Measurements from ENCODE around the gene APOC4.

Gene APOC4

GRCh38 chr19:44939668-44940067 is 2.4 kb upstream of the APOC4 start:
- Mint-ChIP-seq H3K9me3 (no peaks in the 10 kb centered on the region), H3K27me3 (ENCODE audit: low read depth) (no peaks in the 10 kb centered on the region)
- no peak for TF ChIP-seq CTCF (IDR thresholded peaks at IDR 0.05; ENCODE audit: unreplicated experiment in 3 of 3)

GRCh38 chr19:44943801-44944249 is 1.8 kb downstream of the APOC4 start:
- Mint-ChIP-seq H3K27me3 (ENCODE audit: low read depth) (no peaks in the 10 kb centered on the region), H3K36me3 (ENCODE audit: low read depth) (peaks cover 3% of the 10 kb centered on the region), H3K27ac (no peak overlapping the region), H3K4me1 (no peaks in the 10 kb centered on the region), H3K4me3 (no peak overlapping the region), H3K9me3 (no peaks in the 10 kb centered on the region)
- no peak for TF ChIP-seq CTCF (IDR thresholded peaks at IDR 0.05; ENCODE audit: unreplicated experiment in 3 of 3)

More at GRCh38 chr19:44939668-44940067, 2.4 kb upstream of the APOC4 start:
- H3K4me1 Mint-ChIP-seq: no peaks in the 10 kb centered on the region
- H3K4me3 Mint-ChIP-seq: no peak overlapping the region
- no peaks in the 10 kb centered on the region for H3K36me3 Mint-ChIP-seq (ENCODE audit: low read depth)
- no peak overlapping the region for H3K27ac Mint-ChIP-seq

- Mint-ChIP-seq H3K27me3 (ENCODE audit: low read depth) (no peaks in the 10 kb centered on the region), H3K27ac (no peak overlapping the region), H3K36me3 (ENCODE audit: low read depth) (peaks cover 3% of the 10 kb centered on the region), H3K4me1 (peaks cover 6% of the 10 kb centered on the region), H3K9me3 (no peaks in the 10 kb centered on the region), H3K4me3 (no peak overlapping the region)
- TF ChIP-seq CTCF (IDR thresholded peaks at IDR 0.05; ENCODE audit: unreplicated experiment in 3 of 3): no peak
Measured at GRCh38 chr19:44947041-44947581, 5.1 kb downstream of the APOC4 start.

- Mint-ChIP-seq H3K27ac (no peak overlapping the region), H3K4me3 (no peak overlapping the region), H3K27me3 (ENCODE audit: low read depth) (no peaks in the 10 kb centered on the region), H3K9me3 (no peaks in the 10 kb centered on the region), H3K4me1 (peaks cover 6% of the 10 kb centered on the region), H3K36me3 (ENCODE audit: low read depth) (peaks cover 3% of the 10 kb centered on the region)
- TF ChIP-seq CTCF (IDR thresholded peaks at IDR 0.05; ENCODE audit: unreplicated experiment in 3 of 3): no peak
Measured at GRCh38 chr19:44948237-44948636, 6.2 kb downstream of the APOC4 start.

GRCh38 chr19:44948763-44949374 is 6.8 kb downstream of the APOC4 start:
- no peak for TF ChIP-seq CTCF (IDR thresholded peaks at IDR 0.05; ENCODE audit: unreplicated experiment in 3 of 3)
- Mint-ChIP-seq H3K27me3 (ENCODE audit: low read depth) (no peaks in the 10 kb centered on the region), H3K9me3 (no peaks in the 10 kb centered on the region), H3K4me1 (peaks cover 6% of the 10 kb centered on the region), H3K4me3 (no peak overlapping the region), H3K36me3 (ENCODE audit: low read depth) (peaks cover 3% of the 10 kb centered on the region), H3K27ac (no peak overlapping the region)

GRCh38 chr19:44949550-44949949 is 7.5 kb downstream of the APOC4 start:
- H3K36me3 Mint-ChIP-seq (ENCODE audit: low read depth): peaks cover 3% of the 10 kb centered on the region
- peaks cover 7% of the 10 kb centered on the region for H3K4me1 Mint-ChIP-seq
- no peak overlapping the region for H3K4me3 Mint-ChIP-seq
- H3K27me3 Mint-ChIP-seq (ENCODE audit: low read depth): no peaks in the 10 kb centered on the region
- TF ChIP-seq CTCF (IDR thresholded peaks at IDR 0.05; ENCODE audit: unreplicated experiment in 3 of 3): no peak
- H3K9me3 Mint-ChIP-seq: no peaks in the 10 kb centered on the region
- no peak overlapping the region for H3K27ac Mint-ChIP-seq

Measured in nephron (organoid).